Measurements from ENCODE around the gene RIC3.

RIC3 gene

GRCh38 chr11:8063324-8063723, 105.5 kb downstream of the RIC3 start:
- no peaks in the 10 kb centered on the region for H3K9me2 ChIP-seq (replicated peaks; ENCODE audit: control insufficient read depth, low read length)
- H3K9me3 ChIP-seq (ENCODE audit: control insufficient read depth, insufficient read depth, low read length), result no peaks in the 10 kb centered on the region
- no peaks in the 10 kb centered on the region for H3K36me3 ChIP-seq (ENCODE audit: control insufficient read depth, low read length)
- no peaks in the 10 kb centered on the region; the same call in 1 of the 2 replicates for H3K27me3 ChIP-seq (ENCODE audit: control insufficient read depth, low read length)
- H4K20me1 ChIP-seq (ENCODE audit: control insufficient read depth, insufficient read depth, low read depth, low read length), result no peaks in the 10 kb centered on the region
- no peak overlapping the region for H3K27ac ChIP-seq (ENCODE audit: low read depth, low read length)
- no peak for TF ChIP-seq CTCF (IDR thresholded peaks at IDR 0.05; ENCODE audit: low read depth, low read length, poor library complexity, severe bottlenecking)
- no peak for TF ChIP-seq EZH2phosphoT487 (IDR thresholded peaks at IDR 0.05; ENCODE audit: borderline replicate concordance, low read length)
- no peak overlapping the region for H3K4me2 ChIP-seq (ENCODE audit: low read length)
- no peaks in the 10 kb centered on the region for H3K4me1 ChIP-seq (ENCODE audit: control insufficient read depth, low read length)
- H3F3A ChIP-seq (ENCODE audit: control insufficient read depth, insufficient read depth), result no peaks in the 10 kb centered on the region
- H3K4me3 ChIP-seq (ENCODE audit: low read length), result no peak overlapping the region
- H3K79me2 ChIP-seq (ENCODE audit: control insufficient read depth, low read length), result no peaks in the 10 kb centered on the region

- Histone ChIP-seq H3K9me3 (ENCODE audit: control insufficient read depth, insufficient read depth, low read length) (no peaks in the 10 kb centered on the region), H3K27me3 (ENCODE audit: control insufficient read depth, low read length) (no peaks in the 10 kb centered on the region; the same call in 1 of the 2 replicates), H3K27ac (ENCODE audit: low read depth, low read length) (no peak overlapping the region), H3K4me1 (ENCODE audit: control insufficient read depth, low read length) (no peaks in the 10 kb centered on the region), H3K9me2 (replicated peaks; ENCODE audit: control insufficient read depth, low read length) (no peaks in the 10 kb centered on the region), H3K4me3 (ENCODE audit: low read length) (no peak overlapping the region), H4K20me1 (ENCODE audit: control insufficient read depth, insufficient read depth, low read depth, low read length) (no peaks in the 10 kb centered on the region), H3K79me2 (ENCODE audit: control insufficient read depth, low read length) (no peaks in the 10 kb centered on the region), H3K4me2 (ENCODE audit: low read length) (no peak overlapping the region), H3K36me3 (ENCODE audit: control insufficient read depth, low read length) (no peaks in the 10 kb centered on the region), H3F3A (ENCODE audit: control insufficient read depth, insufficient read depth) (no peaks in the 10 kb centered on the region)
- TF ChIP-seq EZH2phosphoT487 (IDR thresholded peaks at IDR 0.05; ENCODE audit: borderline replicate concordance, low read length), result no peak
- TF ChIP-seq CTCF (IDR thresholded peaks at IDR 0.05; ENCODE audit: low read depth, low read length, poor library complexity, severe bottlenecking), result no peak
Observed at GRCh38 chr11:8062781-8063257, 106.0 kb downstream of the RIC3 start.

GRCh38 chr11:8061555-8062428, 107.0 kb downstream of the RIC3 start:
- no peak overlapping the region for H3K4me3 ChIP-seq (ENCODE audit: low read length)
- no peaks in the 10 kb centered on the region for H4K20me1 ChIP-seq (ENCODE audit: control insufficient read depth, insufficient read depth, low read depth, low read length)
- no peaks in the 10 kb centered on the region for H3K4me1 ChIP-seq (ENCODE audit: control insufficient read depth, low read length)
- no peak overlapping the region for H3K27ac ChIP-seq (ENCODE audit: low read depth, low read length)
- no peaks in the 10 kb centered on the region for H3F3A ChIP-seq (ENCODE audit: control insufficient read depth, insufficient read depth)
- H3K79me2 ChIP-seq (ENCODE audit: control insufficient read depth, low read length), result no peaks in the 10 kb centered on the region
- no peak overlapping the region for H3K4me2 ChIP-seq (ENCODE audit: low read length)
- no peaks in the 10 kb centered on the region for H3K27me3 ChIP-seq (ENCODE audit: control insufficient read depth, low read length)
- H3K9me3 ChIP-seq (ENCODE audit: control insufficient read depth, insufficient read depth, low read length), result no peaks in the 10 kb centered on the region
- no peak for TF ChIP-seq EZH2phosphoT487 (IDR thresholded peaks at IDR 0.05; ENCODE audit: borderline replicate concordance, low read length)
- TF ChIP-seq CTCF (IDR thresholded peaks at IDR 0.05; ENCODE audit: low read depth, low read length, poor library complexity, severe bottlenecking), result no peak
- H3K9me2 ChIP-seq (replicated peaks; ENCODE audit: control insufficient read depth, low read length), result no peaks in the 10 kb centered on the region
- no peaks in the 10 kb centered on the region for H3K36me3 ChIP-seq (ENCODE audit: control insufficient read depth, low read length)

All from DOHH2 (cell line).